HCT116 (cell line): ENCODE measurements around the gene VSNL1. TPM values are rescaled to one million over a fixed set of nuclear protein-coding genes. Genes with fewer than 3 reads are reported as not detected.

Source experiments
- ATAC-seq: fragments of 200-7000 bp; cut with Tn5 transposase; 2 replicates; pipeline ENCODE4 v1.9.1; 2020; ENCODE audit warnings: mild to moderate bottlenecking, moderate library complexity
- BruUV-seq: library from RNA; stranded (reverse); fragments of 400-500 nt; replicated peaks from 2 replicates; lab custom pipeline; 2021; lab: Mats Ljungman, UMichigan
- CTCF ChIA-PET: fragments of 300-600 bp; sonication (Branson Sonifier 250); formaldehyde crosslinking; loops from one replicate; lab custom pipeline; 2021; ENCODE audit warnings: antibody characterized with exemption; lab: Charles Lee
- POLR2A ChIA-PET: fragments of 300-600, 350-600 bp; sonication (Branson Sonifier 250); formaldehyde crosslinking; loops from one replicate; lab custom pipeline; 2021; ENCODE audit warnings: antibody characterized with exemption; lab: Charles Lee
- RAD21 ChIA-PET, 2 experiments: fragments of 300-600 bp; sonication (Branson Sonifier 250); formaldehyde crosslinking; loops; one replicate each; lab custom pipeline; 2023; ENCODE audit warnings: low total read pairs in 2 of 2; ENCODE audit not compliant: uncharacterized antibody in 2 of 2, unreplicated experiment in 2 of 2, low non-redundant PET in 1 of 2; lab: Charles Lee
- DNase-seq: peaks from one replicate; pipeline ENCODE4 v3.0.0-alpha.2; 2010; ENCODE audit warnings: low read depth, low spot score
- H2AFZ ChIP-seq: fragments of 200-600 bp; shearing (Covaris generic), sonication (generic); 2 replicates; pipeline ENCODE4 v1.6.1; 2017; ENCODE audit warnings: low read depth, mixed run types, mixed read lengths, antibody characterized with exemption, low read length; ENCODE audit not compliant: poor library complexity, severe bottlenecking
- H3K27ac ChIP-seq: 2 replicates; pipeline ENCODE4 v1.5.1; 2012; ENCODE audit warnings: low read depth, low read length
- H3K27me3 ChIP-seq: fragments of 200-600 bp; sonication (generic); 2 replicates; pipeline ENCODE4 v1.6.1; 2016; ENCODE audit warnings: mixed run types, low read length, mixed read lengths; ENCODE audit not compliant: insufficient read depth
- H3K36me3 ChIP-seq, 2 experiments: fragments of 200-500 bp in 1 of 2; fragments of 200-600 bp in 1 of 2; sonication (Bioruptor generic) in 1 of 2; sonication (generic) in 1 of 2; 2 replicates each; pipeline versions ENCODE4 v1.5.1 to v1.6.1; 2014 to 2016; ENCODE audit warnings: low read length in 2 of 2, inconsistent platforms in 1 of 2, mixed read lengths in 1 of 2, mixed run types in 1 of 2; ENCODE audit not compliant: insufficient read depth in 2 of 2, control insufficient read depth in 1 of 2
- H3K4me1 ChIP-seq, 2 experiments: fragments of 200-600 bp in 1 of 2; sonication (generic) in 1 of 2; 2 replicates each; pipeline versions ENCODE4 v1.5.1 to v1.6.1; 2012 to 2017; ENCODE audit warnings: low read length in 2 of 2, inconsistent platforms in 1 of 2, mild to moderate bottlenecking in 1 of 2, mixed read lengths in 1 of 2, mixed run types in 1 of 2, moderate library complexity in 1 of 2; ENCODE audit not compliant: insufficient read depth in 2 of 2, control insufficient read depth in 1 of 2
- H3K4me2 ChIP-seq: fragments of 200-600 bp; sonication (generic); 2 replicates; pipeline ENCODE4 v1.6.1; 2017; ENCODE audit warnings: mixed run types, low read length, mixed read lengths
- H3K4me3 ChIP-seq, 2 experiments: fragments of 200-600 bp in 1 of 2; sonication (generic) in 1 of 2; replicated peaks in 1 of 2; 2 replicates each; pipeline ENCODE4 v1.5.1; 2011 to 2016; ENCODE audit warnings: low read length in 2 of 2, control low read depth in 1 of 2, low read depth in 1 of 2, mild to moderate bottlenecking in 1 of 2, mixed read lengths in 1 of 2, mixed run types in 1 of 2
- H3K79me2 ChIP-seq: fragments of 200-600 bp; sonication (generic); 2 replicates; pipeline ENCODE4 v1.6.1; 2017; ENCODE audit warnings: mild to moderate bottlenecking, mixed run types, low read length, moderate library complexity, mixed read lengths; ENCODE audit not compliant: insufficient read depth
- H3K9ac ChIP-seq: fragments of 200-600 bp; sonication (generic); 2 replicates; pipeline ENCODE4 v1.6.1; 2016; ENCODE audit warnings: low read length, mixed read lengths
- H3K9me2 ChIP-seq: fragments of 200-600 bp; sonication (generic), shearing (Covaris generic); 2 replicates; pipeline ENCODE4 v1.6.1; 2017; ENCODE audit warnings: mixed run types, mild to moderate bottlenecking, moderate library complexity; ENCODE audit not compliant: insufficient read depth
- H3K9me3 ChIP-seq, 2 experiments: fragments of 200-500 bp in 1 of 2; fragments of 200-600 bp in 1 of 2; sonication (Bioruptor generic) in 1 of 2; sonication (generic) in 1 of 2; 2 replicates each; pipeline ENCODE4 v1.6.1; 2014 to 2017; ENCODE audit warnings: low read length in 2 of 2, mixed read lengths in 2 of 2, inconsistent platforms in 1 of 2, low read depth in 1 of 2, mild to moderate bottlenecking in 1 of 2, mixed run types in 1 of 2, moderate library complexity in 1 of 2; ENCODE audit not compliant: control insufficient read depth in 1 of 2, insufficient read depth in 1 of 2
- H4K20me1 ChIP-seq: fragments of 200-600 bp; sonication (generic), shearing (Covaris generic); 2 replicates; pipeline ENCODE4 v1.6.1; 2017; ENCODE audit warnings: mixed run types, mild to moderate bottlenecking, moderate library complexity; ENCODE audit not compliant: insufficient read depth
- CEBPB ChIP-seq: IDR thresholded peaks from 2 replicates; pipeline ENCODE4 v1.6.1; 2012; ENCODE audit warnings: low read depth
- ELF1 ChIP-seq: IDR thresholded peaks from 2 replicates; pipeline ENCODE4 v1.6.1; 2012; ENCODE audit warnings: low read depth, borderline replicate concordance
- EZH2 ChIP-seq: fragments of 200-600 bp; sonication (generic); IDR thresholded peaks from 2 replicates; pipeline ENCODE4 v1.6.1; 2017; ENCODE audit warnings: antibody characterized with exemption, mixed run types
- FOSL1 ChIP-seq: IDR thresholded peaks from 2 replicates; pipeline ENCODE4 v1.6.1; 2012; ENCODE audit warnings: low read depth
- JUND ChIP-seq: IDR thresholded peaks from 2 replicates; pipeline ENCODE4 v1.6.1; 2012
- MAX ChIP-seq: IDR thresholded peaks from 2 replicates; pipeline ENCODE4 v1.6.1; 2012
- POLR2A ChIP-seq: IDR thresholded peaks from 2 replicates; pipeline ENCODE4 v1.7.0; 2011; ENCODE audit warnings: borderline replicate concordance; ENCODE audit not compliant: insufficient read depth, insufficient read length; ENCODE audit errors: extremely low read depth
- POLR2AphosphoS5 ChIP-seq: IDR thresholded peaks from 2 replicates; pipeline ENCODE4 v1.6.1; 2011; ENCODE audit warnings: mild to moderate bottlenecking, low read depth, low read length, moderate library complexity
- RAD21 ChIP-seq: IDR thresholded peaks from 2 replicates; pipeline ENCODE4 v1.6.1; 2012; ENCODE audit warnings: low read depth, mild to moderate bottlenecking
- SIN3A ChIP-seq: IDR thresholded peaks from 2 replicates; pipeline ENCODE4 v1.6.1; 2012; ENCODE audit warnings: low read depth
- SP1 ChIP-seq: IDR thresholded peaks from 2 replicates; pipeline ENCODE4 v1.6.1; 2012; ENCODE audit warnings: low read depth
- TCF7L2 ChIP-seq: IDR thresholded peaks from 2 replicates; pipeline ENCODE4 v1.7.0; 2011; ENCODE audit warnings: borderline replicate concordance, inconsistent platforms; ENCODE audit not compliant: insufficient read depth, insufficient read length; ENCODE audit errors: extremely low read depth
- ZBTB33 ChIP-seq: IDR thresholded peaks from 2 replicates; pipeline ENCODE4 v1.6.1; 2011; ENCODE audit warnings: mild to moderate bottlenecking, low read length, moderate library complexity; ENCODE audit not compliant: insufficient replicate concordance; ENCODE audit errors: extremely low read depth
- intact Hi-C: fragments of 100-400 bp; cut with micrococcal nuclease; formaldehyde crosslinking; loops from 2 replicates; pipeline ENCODE4 v1.10.0; 2022
- total RNA-seq: library from RNA; stranded (reverse); gene quantifications from one replicate; pipeline ENCODE4 v1.2.1, GENCODE V29; 2021; ENCODE audit not compliant: unreplicated experiment
- TF ChIP-seq, protein P1 (sequence below): IDR thresholded peaks from 2 replicates; pipeline ENCODE4 v1.6.1; 2012; ENCODE audit warnings: low read depth

VSNL1 gene
- total RNA-seq, 1 experiment from 2014 or later: 4.6 TPM

DNA sequence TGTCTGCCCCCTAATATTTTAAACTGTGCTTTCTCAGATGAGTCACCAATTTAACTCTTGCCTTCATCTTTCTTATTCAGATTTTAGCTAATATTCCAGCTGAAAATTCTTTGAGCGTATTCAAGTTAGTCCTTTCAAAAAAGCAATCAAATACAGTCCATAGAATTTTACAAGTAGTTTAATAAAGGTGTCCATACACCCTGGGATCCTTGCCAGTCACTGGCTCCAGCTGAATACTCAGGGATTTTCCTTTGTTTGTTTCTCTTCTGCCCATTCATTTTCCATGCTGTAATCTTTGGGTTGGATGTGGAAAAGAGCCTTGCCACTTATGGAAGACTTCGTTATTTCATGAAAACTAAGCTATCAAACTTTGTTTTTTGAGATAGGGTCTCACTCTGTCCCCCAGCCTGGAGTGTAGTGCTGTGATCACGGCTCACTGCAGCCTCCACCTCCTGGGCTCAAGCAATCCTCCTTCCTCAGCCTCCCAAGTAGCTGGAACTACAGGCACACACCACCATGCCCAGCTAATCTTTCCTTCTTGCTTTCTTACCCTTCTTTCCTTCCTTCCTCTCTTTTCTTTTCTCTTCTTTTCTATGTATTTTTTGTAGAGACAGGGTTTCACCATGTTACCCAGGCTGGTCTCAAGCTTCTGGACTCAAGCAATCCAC, 34.0 kb downstream of the VSNL1 start:
- intact Hi-C loops: no loop called here
- no peak overlapping the region for H3K4me3 ChIP-seq
- peaks cover 8 to 30% of the 10 kb centered on the region in 2 experiments for H3K4me1 ChIP-seq
- H2AFZ ChIP-seq: no peak overlapping the region
- no peaks in the 10 kb centered on the region for H3K27me3 ChIP-seq
- no peak for ATAC-seq
- CTCF ChIA-PET: interaction anchor here (1.0 to 2.1 kb wide), 4 partner anchors 71 to 804 kb away, joined by 3 to 9 read pairs (median 8); no protein-coding TSS in a partner anchor
- no peaks in the 10 kb centered on the region for H3K9me3 ChIP-seq
- RAD21 ChIA-PET: interaction anchor here (0.7 to 1.2 kb wide), 2 partner anchors 87 to 97 kb away, joined by 3 to 4 read pairs; no protein-coding TSS in a partner anchor
- no peak overlapping the region for H3K9ac ChIP-seq
- POLR2A ChIA-PET: no interaction called here
- no peak for DNase-seq
- TF ChIP-seq EZH2: no peak
- no peak for TF ChIP-seq RAD21
- no peak for TF ChIP-seq SIN3A
- no peak for TF ChIP-seq MAX
- TF ChIP-seq SP1: no peak
- TF ChIP-seq TCF7L2: no peak
- TF ChIP-seq POLR2A: no peak
- TF ChIP-seq ELF1: no peak
- TF ChIP-seq FOSL1: no peak
- no peaks in the 10 kb centered on the region for H3K9me2 ChIP-seq
- no TSS peak for BruUV-seq
- H3K27ac ChIP-seq: no peak overlapping the region
- no peaks in the 10 kb centered on the region for H3K79me2 ChIP-seq
- no peaks in the 10 kb centered on the region for H3K36me3 ChIP-seq
- H4K20me1 ChIP-seq: no peaks in the 10 kb centered on the region
- no peak overlapping the region for H3K4me2 ChIP-seq

- Histone ChIP-seq H3K9me2 (0 out of 2 replicates have a peak, but pooled peaks cover 2% of the 10 kb centered on the region), H3K4me1 (peaks cover 19 to 44% of the 10 kb centered on the region in 2 experiments), H3K79me2 (no peaks in the 10 kb centered on the region), H4K20me1 (no peaks in the 10 kb centered on the region), H3K27me3 (no peaks in the 10 kb centered on the region), H3K36me3 (no peaks in the 10 kb centered on the region), H2AFZ (no peak overlapping the region), H3K27ac (no peak overlapping the region), H3K9ac (no peak overlapping the region), H3K9me3 (no peaks in the 10 kb centered on the region), H3K4me2 (no peak overlapping the region), H3K4me3 (no peak overlapping the region)
- RAD21 ChIA-PET: no interaction called here
- POLR2A ChIA-PET: no interaction called here
- CTCF ChIA-PET: no interaction called here
- intact Hi-C loops: no loop called here
- no TSS peak for BruUV-seq
- ATAC-seq (no peak), DNase-seq (no peak)
- TF ChIP-seq ZBTB33: no peak
- no peak for TF ChIP-seq POLR2AphosphoS5
- no peak for TF ChIP-seq MAX
- no peak for TF ChIP-seq CEBPB
- TF ChIP-seq, protein P1, sequence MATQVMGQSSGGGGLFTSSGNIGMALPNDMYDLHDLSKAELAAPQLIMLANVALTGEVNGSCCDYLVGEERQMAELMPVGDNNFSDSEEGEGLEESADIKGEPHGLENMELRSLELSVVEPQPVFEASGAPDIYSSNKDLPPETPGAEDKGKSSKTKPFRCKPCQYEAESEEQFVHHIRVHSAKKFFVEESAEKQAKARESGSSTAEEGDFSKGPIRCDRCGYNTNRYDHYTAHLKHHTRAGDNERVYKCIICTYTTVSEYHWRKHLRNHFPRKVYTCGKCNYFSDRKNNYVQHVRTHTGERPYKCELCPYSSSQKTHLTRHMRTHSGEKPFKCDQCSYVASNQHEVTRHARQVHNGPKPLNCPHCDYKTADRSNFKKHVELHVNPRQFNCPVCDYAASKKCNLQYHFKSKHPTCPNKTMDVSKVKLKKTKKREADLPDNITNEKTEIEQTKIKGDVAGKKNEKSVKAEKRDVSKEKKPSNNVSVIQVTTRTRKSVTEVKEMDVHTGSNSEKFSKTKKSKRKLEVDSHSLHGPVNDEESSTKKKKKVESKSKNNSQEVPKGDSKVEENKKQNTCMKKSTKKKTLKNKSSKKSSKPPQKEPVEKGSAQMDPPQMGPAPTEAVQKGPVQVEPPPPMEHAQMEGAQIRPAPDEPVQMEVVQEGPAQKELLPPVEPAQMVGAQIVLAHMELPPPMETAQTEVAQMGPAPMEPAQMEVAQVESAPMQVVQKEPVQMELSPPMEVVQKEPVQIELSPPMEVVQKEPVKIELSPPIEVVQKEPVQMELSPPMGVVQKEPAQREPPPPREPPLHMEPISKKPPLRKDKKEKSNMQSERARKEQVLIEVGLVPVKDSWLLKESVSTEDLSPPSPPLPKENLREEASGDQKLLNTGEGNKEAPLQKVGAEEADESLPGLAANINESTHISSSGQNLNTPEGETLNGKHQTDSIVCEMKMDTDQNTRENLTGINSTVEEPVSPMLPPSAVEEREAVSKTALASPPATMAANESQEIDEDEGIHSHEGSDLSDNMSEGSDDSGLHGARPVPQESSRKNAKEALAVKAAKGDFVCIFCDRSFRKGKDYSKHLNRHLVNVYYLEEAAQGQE: no peak
- TF ChIP-seq JUND: no peak
- TF ChIP-seq ELF1: no peak
- no peak for TF ChIP-seq SIN3A
- TF ChIP-seq RAD21: no peak
These were observed 36.3 kb downstream of the VSNL1 start for GRCh38 chr2:17576802-17577201.
